Colonic mucosa (tissue), 4 donors: ENCODE measurements around the gene PPCDC. TPM values are rescaled to one million over a fixed set of nuclear protein-coding genes. Genes with fewer than 3 reads are reported as not detected.
"Not testable (repeated sequence)": the region's sequence is repeated elsewhere in the genome, so short reads cannot be mapped to it uniquely, and the experiment has no call there.

Experiments
- DNase-seq: peaks from one replicate; pipeline ENCODE4 v3.0.0-alpha.2; 2020
- H3K27ac ChIP-seq: fragments of 200-600 bp; one replicate; pipeline ENCODE4 v1.8.0; 2021
- H3K27me3 ChIP-seq: fragments of 200-600 bp; one replicate; pipeline ENCODE4 v1.8.0; 2021
- H3K36me3 ChIP-seq: fragments of 200-600 bp; one replicate; pipeline ENCODE4 v1.8.0; 2021
- H3K4me1 ChIP-seq: fragments of 200-600 bp; one replicate; pipeline ENCODE4 v1.8.0; 2021; ENCODE audit warnings: mild to moderate bottlenecking
- H3K4me3 ChIP-seq: fragments of 200-600 bp; one replicate; pipeline ENCODE4 v1.8.0; 2021
- H3K9ac ChIP-seq, 2 donors: one replicate each; pipeline ENCODE4 v1.7.0; 2013; ENCODE audit warnings: control low read depth in 2 of 2, low read depth in 2 of 2, low read length in 2 of 2
- H3K9me3 ChIP-seq: fragments of 200-600 bp; one replicate; pipeline ENCODE4 v1.8.0; 2021
- intact Hi-C: fragments of 100-400 bp; cut with DNase I; formaldehyde crosslinking; loops from one replicate; pipeline ENCODE4 v1.14.1; 2022
- total RNA-seq, 2 donors: library from RNA; stranded (reverse); fragmentation: NEBNext Ultra II Directional in 1 of 2; extraction: Animal tissue kit (Norgen Biotek cat#: 25700) in 1 of 2; gene quantifications; one replicate each; pipeline ENCODE4 v1.2.1, GENCODE V29; 2021
- TF ChIP-seq, protein P1 (sequence below): fragments of 200-600 bp; IDR thresholded peaks from one replicate; pipeline ENCODE4 v1.8.0; 2022; ENCODE audit warnings: antibody characterized with exemption, mild to moderate bottlenecking
- donor health status: healthy.
- donor health status: DM: no; HTN: no; CAD: no.
- donor health status: DM: no; HTN: no; CAD: no.

PPCDC gene
- total RNA-seq, 2 donors from 2014 or later: 10.1 to 23.1 TPM

DNA sequence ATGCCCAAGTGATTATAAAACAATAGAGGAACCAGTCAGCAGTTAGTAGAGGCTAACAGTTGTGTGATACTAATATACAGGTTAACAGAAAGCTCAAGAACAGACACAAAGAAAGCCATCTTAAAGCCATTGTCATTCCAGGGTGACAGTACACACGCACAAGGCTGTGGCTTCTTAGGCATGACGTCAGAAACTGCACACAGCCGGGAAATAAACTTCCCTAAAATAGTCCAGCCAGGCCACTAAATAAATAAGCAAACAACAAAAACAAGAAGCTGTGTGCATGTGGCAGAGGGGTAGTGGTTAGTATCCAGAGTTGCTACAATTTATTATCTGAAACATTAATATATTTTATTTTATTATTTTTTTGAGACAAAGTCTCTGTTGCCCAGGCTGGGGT lies 49.8 kb downstream of the PPCDC start:
- H3K9me3 ChIP-seq: no peaks in the 10 kb centered on the region
- no peaks in the 10 kb centered on the region for H3K4me1 ChIP-seq
- TF ChIP-seq, protein P1, sequence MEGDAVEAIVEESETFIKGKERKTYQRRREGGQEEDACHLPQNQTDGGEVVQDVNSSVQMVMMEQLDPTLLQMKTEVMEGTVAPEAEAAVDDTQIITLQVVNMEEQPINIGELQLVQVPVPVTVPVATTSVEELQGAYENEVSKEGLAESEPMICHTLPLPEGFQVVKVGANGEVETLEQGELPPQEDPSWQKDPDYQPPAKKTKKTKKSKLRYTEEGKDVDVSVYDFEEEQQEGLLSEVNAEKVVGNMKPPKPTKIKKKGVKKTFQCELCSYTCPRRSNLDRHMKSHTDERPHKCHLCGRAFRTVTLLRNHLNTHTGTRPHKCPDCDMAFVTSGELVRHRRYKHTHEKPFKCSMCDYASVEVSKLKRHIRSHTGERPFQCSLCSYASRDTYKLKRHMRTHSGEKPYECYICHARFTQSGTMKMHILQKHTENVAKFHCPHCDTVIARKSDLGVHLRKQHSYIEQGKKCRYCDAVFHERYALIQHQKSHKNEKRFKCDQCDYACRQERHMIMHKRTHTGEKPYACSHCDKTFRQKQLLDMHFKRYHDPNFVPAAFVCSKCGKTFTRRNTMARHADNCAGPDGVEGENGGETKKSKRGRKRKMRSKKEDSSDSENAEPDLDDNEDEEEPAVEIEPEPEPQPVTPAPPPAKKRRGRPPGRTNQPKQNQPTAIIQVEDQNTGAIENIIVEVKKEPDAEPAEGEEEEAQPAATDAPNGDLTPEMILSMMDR: no peak
- no peak overlapping the region for H3K4me3 ChIP-seq
- intact Hi-C loops: no loop called here
- H3K27me3 ChIP-seq: no peaks in the 10 kb centered on the region
- no peak for DNase-seq
- no peak overlapping the region for H3K9ac ChIP-seq
- no peak overlapping the region for H3K27ac ChIP-seq
- no peaks in the 10 kb centered on the region for H3K36me3 ChIP-seq

DNA sequence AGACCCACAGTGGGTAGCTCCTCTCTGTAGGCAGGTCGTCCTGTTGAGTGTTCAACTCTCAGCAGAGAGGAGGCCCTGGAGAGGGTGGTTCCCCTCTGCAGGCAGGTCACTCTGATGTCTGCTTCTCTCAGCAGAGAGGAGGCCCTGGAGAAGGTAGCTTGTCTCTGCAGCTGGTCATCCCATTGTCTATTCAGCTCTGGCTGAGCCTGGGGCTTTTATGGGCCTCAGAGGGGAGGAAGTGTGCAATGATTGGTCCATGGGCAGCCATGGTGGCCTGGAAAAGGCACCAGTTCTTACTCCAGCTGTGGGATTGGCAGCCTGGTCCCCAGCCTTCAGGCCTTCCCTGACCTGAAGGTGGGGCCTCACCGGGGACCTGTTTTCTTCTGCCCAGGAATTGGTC lies 52.9 kb downstream of the PPCDC start:
- H3K9me3 ChIP-seq: no peaks in the 10 kb centered on the region
- no peaks in the 10 kb centered on the region for H3K27me3 ChIP-seq
- DNase-seq: no peak
- H3K36me3 ChIP-seq: no peaks in the 10 kb centered on the region
- H3K4me1 ChIP-seq: no peaks in the 10 kb centered on the region
- intact Hi-C loops: no loop called here
- no peak overlapping the region for H3K4me3 ChIP-seq
- no peak overlapping the region for H3K27ac ChIP-seq
- H3K9ac ChIP-seq: no peak overlapping the region
- TF ChIP-seq, protein P1: no peak

DNA sequence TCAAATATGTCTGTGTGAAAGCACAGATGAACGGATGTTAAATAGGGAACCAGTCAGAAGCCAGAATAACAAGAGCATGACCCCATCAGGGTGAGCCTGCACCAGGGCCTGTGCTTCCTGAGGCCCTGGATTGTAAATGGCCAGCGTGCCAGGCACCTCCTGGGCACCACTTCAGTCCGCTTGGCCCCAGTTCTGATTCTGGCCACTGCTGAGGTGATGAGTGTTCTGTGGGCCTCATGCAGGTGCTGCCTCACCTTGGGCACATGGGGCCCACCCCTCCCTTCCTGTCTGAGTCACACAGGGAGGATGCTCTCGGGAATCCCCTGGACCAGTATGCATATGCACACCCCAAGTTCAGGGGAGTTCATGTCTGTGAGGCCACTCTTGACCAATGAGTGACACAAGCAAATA lies 54.2 kb downstream of the PPCDC start:
- intact Hi-C loops: not testable (repeated sequence)

DNA sequence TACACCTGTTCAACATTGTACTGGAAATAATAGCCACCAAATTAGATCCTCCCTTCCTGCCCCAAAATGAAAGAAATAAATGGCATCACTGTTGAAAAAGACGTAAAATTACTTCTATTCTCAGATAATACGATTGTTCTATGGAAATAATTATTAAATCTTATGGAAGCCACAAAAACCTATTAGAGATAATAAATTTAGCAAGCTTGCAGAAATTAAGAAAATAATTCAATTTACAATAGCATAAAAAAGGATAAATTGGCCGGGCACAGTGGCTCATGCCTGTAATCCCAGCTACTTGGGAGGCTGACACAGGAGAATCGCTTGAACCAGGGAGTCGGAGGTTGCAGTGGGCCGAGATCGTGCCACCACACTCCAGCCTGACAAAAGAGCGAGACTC lies 57.8 kb downstream of the PPCDC start:
- H3K9ac ChIP-seq: no peak overlapping the region
- DNase-seq: no peak
- no peak overlapping the region for H3K4me3 ChIP-seq
- TF ChIP-seq, protein P1: no peak
- H3K9me3 ChIP-seq: no peaks in the 10 kb centered on the region
- H3K27ac ChIP-seq: no peak overlapping the region
- no peaks in the 10 kb centered on the region for H3K27me3 ChIP-seq
- intact Hi-C loops: no loop called here
- H3K36me3 ChIP-seq: no peaks in the 10 kb centered on the region
- no peaks in the 10 kb centered on the region for H3K4me1 ChIP-seq

More for the DNA sequence above, 54.2 kb downstream of the PPCDC start:
- H3K9ac ChIP-seq, H3K9me3 ChIP-seq, H3K4me1 ChIP-seq, DNase-seq, H3K27ac ChIP-seq, H3K36me3 ChIP-seq, H3K4me3 ChIP-seq, H3K27me3 ChIP-seq: not testable (repeated sequence)

DNA sequence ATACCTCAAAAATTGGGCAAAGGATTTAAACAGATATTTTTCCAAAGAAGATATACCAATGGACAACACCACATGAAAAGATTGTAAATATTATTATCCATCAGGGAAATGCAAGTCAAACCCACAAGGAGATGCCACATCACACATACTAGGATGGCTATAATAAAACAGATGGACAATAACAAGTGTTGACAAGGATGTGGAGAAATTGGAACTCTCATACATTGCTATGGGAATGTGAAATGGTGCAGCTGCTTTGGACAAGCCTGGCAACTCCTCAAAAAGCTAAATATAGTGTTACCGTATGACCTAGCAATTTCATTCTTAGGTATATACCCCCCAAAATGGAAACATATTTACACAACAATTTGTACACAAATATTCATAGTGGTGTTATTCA lies 59.3 kb downstream of the PPCDC start:
- Histone ChIP-seq H3K36me3 (no peaks in the 10 kb centered on the region), H3K4me3 (no peak overlapping the region), H3K9ac (no peak overlapping the region), H3K27me3 (no peaks in the 10 kb centered on the region), H3K4me1 (no peaks in the 10 kb centered on the region), H3K9me3 (no peaks in the 10 kb centered on the region), H3K27ac (no peak overlapping the region)
- intact Hi-C loops: no loop called here
- TF ChIP-seq, protein P1: no peak
- no peak for DNase-seq

DNA sequence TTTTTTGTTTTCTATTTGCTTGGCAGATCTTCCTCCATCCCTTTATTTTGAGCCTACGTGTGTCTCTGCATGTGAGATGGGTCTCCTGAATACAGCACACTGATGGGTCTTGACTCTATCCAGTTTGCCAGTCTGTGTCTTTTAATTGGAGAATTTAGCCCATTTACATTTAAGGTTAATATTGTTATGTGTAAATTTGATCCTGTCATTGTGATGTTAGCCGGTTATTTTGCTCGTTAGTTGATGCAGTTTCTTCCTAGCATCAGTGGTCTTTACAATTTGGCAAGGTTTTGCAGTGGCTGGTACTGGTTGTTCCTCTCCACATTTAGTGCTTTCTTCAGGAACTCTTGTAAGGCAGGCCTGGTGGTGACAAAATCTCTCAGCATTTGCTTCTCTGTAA lies 62.3 kb downstream of the PPCDC start:
- H3K36me3 ChIP-seq, intact Hi-C loops, H3K27ac ChIP-seq, H3K9ac ChIP-seq, H3K4me1 ChIP-seq, H3K27me3 ChIP-seq, H3K9me3 ChIP-seq, DNase-seq, H3K4me3 ChIP-seq: not testable (repeated sequence)
